Suprapubic skin (tissue), 4 donors: ENCODE measurements around the gene C19orf53. TPM values are rescaled to one million over a fixed set of nuclear protein-coding genes. Genes with fewer than 3 reads are reported as not detected.
A peak's percentile ranks its signal among the peaks of the same experiment; 100 is the strongest.
"Not testable (repeated sequence)": the region's sequence is repeated elsewhere in the genome, so short reads cannot be mapped to it uniquely, and the experiment has no call there.

Experiments used
- DNase-seq, 2 donors: peaks; one replicate each; pipeline ENCODE4 v3.0.0-alpha.2; 2019; ENCODE audit warnings: low spot score in 2 of 2
- H3K27ac ChIP-seq: fragments of 200-600 bp; sonication (generic); one replicate; pipeline ENCODE4 v1.5.1; 2019
- H3K27me3 ChIP-seq: fragments of 200-600 bp; sonication (generic); one replicate; pipeline ENCODE4 v1.5.1; 2019
- H3K36me3 ChIP-seq: fragments of 200-600 bp; sonication (generic); one replicate; pipeline ENCODE4 v1.5.1; 2019
- H3K4me1 ChIP-seq: fragments of 200-600 bp; sonication (generic); one replicate; pipeline ENCODE4 v1.5.1; 2019
- H3K4me3 ChIP-seq: fragments of 200-600 bp; sonication (generic); one replicate; pipeline ENCODE4 v1.5.1; 2019; ENCODE audit warnings: mild to moderate bottlenecking
- H3K9me3 ChIP-seq: fragments of 200-600 bp; sonication (generic); one replicate; pipeline ENCODE4 v1.5.1; 2019
- CTCF ChIP-seq, 2 donors: fragments of 200-600 bp in 1 of 2; fragments of 450-650 bp in 1 of 2; sonication (generic) in 1 of 2; IDR thresholded peaks; one replicate each; pipeline ENCODE4 v1.5.1; 2016 to 2019; ENCODE audit warnings: antibody characterized with exemption in 2 of 2, mild to moderate bottlenecking in 1 of 2, moderate library complexity in 1 of 2
- EP300 ChIP-seq: sonication (generic); formaldehyde crosslinking; IDR thresholded peaks from one replicate; pipeline ENCODE4 v1.6.1; 2017; ENCODE audit warnings: antibody characterized with exemption
- POLR2A ChIP-seq, 2 donors: fragments of 450-650 bp; IDR thresholded peaks; one replicate each; pipeline ENCODE4 v1.6.1; 2017; ENCODE audit warnings: antibody characterized with exemption in 2 of 2, mild to moderate bottlenecking in 2 of 2, moderate library complexity in 2 of 2
- POLR2AphosphoS5 ChIP-seq, 3 donors: sonication (generic); formaldehyde crosslinking; IDR thresholded peaks; one replicate each; pipeline ENCODE4 v1.6.1; 2017; ENCODE audit warnings: antibody characterized with exemption in 3 of 3
- WGBS: methylation state at CpG from one replicate; pipeline ENCODE4 v1.1.5; 2018; 5-methylcytosine and 5-hydroxymethylcytosine counted together
- total RNA-seq, 4 donors: library from RNA; depleted of rRNA; stranded (reverse); fragments of >200 nt; gene quantifications; one replicate each; pipeline ENCODE4 v1.1.0, GENCODE V29; 2016

C19orf53 gene
- total RNA-seq, 4 donors from 2014 or later, result 84.2 to 150 (median 124) TPM

- WGBS, result 91% methylated on average over 8 of the region's 8 CpGs
- TF ChIP-seq CTCF (IDR thresholded peaks at IDR 0.05) (no peak), POLR2A (IDR thresholded peaks at IDR 0.05) (no peak), EP300 (no peak), POLR2AphosphoS5 (IDR thresholded peaks at IDR 0.05) (no peak)
- peak overlapping the region; percentile 92 for H3K4me3 ChIP-seq
Observed at GRCh38 chr19:13747098-13747453, 27.2 kb upstream of the C19orf53 start.

GRCh38 chr19:13748169-13748828 lies 26.0 kb upstream of the C19orf53 start:
- Histone ChIP-seq H3K4me1 (peaks cover 16% of the 10 kb centered on the region), H3K4me3 (peak overlapping the region; percentile 92), H3K9me3 (no peaks in the 10 kb centered on the region), H3K27ac (peak overlapping the region; percentile 92), H3K36me3 (peaks cover 19% of the 10 kb centered on the region), H3K27me3 (no peaks in the 10 kb centered on the region)
- 2% methylated on average over 24 of the region's 25 CpGs for WGBS
- no peak for TF ChIP-seq POLR2AphosphoS5 (IDR thresholded peaks at IDR 0.05)
- no peak for TF ChIP-seq CTCF (IDR thresholded peaks at IDR 0.05)
- no peak for TF ChIP-seq POLR2A (IDR thresholded peaks at IDR 0.05)
- TF ChIP-seq EP300, result no peak
- no peak for DNase-seq

More at GRCh38 chr19:13747098-13747453, 27.2 kb upstream of the C19orf53 start:
- no peaks in the 10 kb centered on the region for H3K27me3 ChIP-seq
- H3K9me3 ChIP-seq, result no peaks in the 10 kb centered on the region
- H3K4me1 ChIP-seq, result peaks cover 16% of the 10 kb centered on the region
- H3K27ac ChIP-seq, result peak overlapping the region; percentile 92
- H3K36me3 ChIP-seq, result peaks cover 7% of the 10 kb centered on the region
- DNase-seq, result no peak

- WGBS, result 86% methylated on average over 16 of the region's 16 CpGs
Observed at GRCh38 chr19:13751436-13751835, 22.8 kb upstream of the C19orf53 start.

GRCh38 chr19:13753622-13754021 lies 20.6 kb upstream of the C19orf53 start:
- H3K27ac ChIP-seq, H3K27me3 ChIP-seq, H3K9me3 ChIP-seq, H3K4me3 ChIP-seq, DNase-seq: not testable (repeated sequence)
- Histone ChIP-seq H3K36me3 (peaks cover 72% of the 10 kb centered on the region), H3K4me1 (peaks cover 10% of the 10 kb centered on the region)
- WGBS, result 90% methylated on average over 7 of the region's 7 CpGs

More at GRCh38 chr19:13751436-13751835, 22.8 kb upstream of the C19orf53 start:
- Histone ChIP-seq H3K4me3 (no peak overlapping the region), H3K27ac (no peak overlapping the region), H3K27me3 (no peaks in the 10 kb centered on the region), H3K36me3 (peaks cover 51% of the 10 kb centered on the region), H3K4me1 (peaks cover 16% of the 10 kb centered on the region), H3K9me3 (no peaks in the 10 kb centered on the region)
- DNase-seq, result no peak
- TF ChIP-seq EP300, result no peak
- TF ChIP-seq POLR2A (IDR thresholded peaks at IDR 0.05), result no peak
- TF ChIP-seq CTCF (IDR thresholded peaks at IDR 0.05), result no peak
- TF ChIP-seq POLR2AphosphoS5 (IDR thresholded peaks at IDR 0.05), result no peak

GRCh38 chr19:13756210-13756609 lies 18.0 kb upstream of the C19orf53 start:
- peaks cover 98% of the 10 kb centered on the region for H3K36me3 ChIP-seq
- no peak for TF ChIP-seq POLR2AphosphoS5 (IDR thresholded peaks at IDR 0.05)
- no peak for TF ChIP-seq CTCF (IDR thresholded peaks at IDR 0.05)
- TF ChIP-seq POLR2A (IDR thresholded peaks at IDR 0.05), result no peak
- TF ChIP-seq EP300, result no peak
- WGBS, result 99% methylated on average over 9 of the region's 9 CpGs
- H3K27me3 ChIP-seq, result no peaks in the 10 kb centered on the region
- H3K27ac ChIP-seq, result no peak overlapping the region
- H3K9me3 ChIP-seq, result no peaks in the 10 kb centered on the region
- DNase-seq, result no peak
- H3K4me3 ChIP-seq, result no peak overlapping the region
- no peaks in the 10 kb centered on the region for H3K4me1 ChIP-seq
